K562 (cell line): Measurements from ENCODE around the gene EIF2AK3. TPM values are rescaled to one million over a fixed set of nuclear protein-coding genes. Genes with fewer than 3 reads are reported as not detected.

Experiments
- ATAC-seq: fragments of 200-7000 bp; cut with Tn5 transposase; 3 replicates; pipeline ENCODE4 v1.9.1; 2020; ENCODE audit warnings: moderate library complexity
- BruUV-seq: library from RNA; stranded (reverse); fragments of 400-500 nt; replicated peaks from 2 replicates; lab custom pipeline; 2021; lab: Mats Ljungman, UMichigan
- CTCF ChIA-PET: fragments of 300-600 bp; formaldehyde crosslinking; extraction: SDS; loops from one replicate; lab custom pipeline; 2021; ENCODE audit warnings: low intra/inter-chr PET ratio; lab: Yijun Ruan, JAX
- POLR2A ChIA-PET: fragments of 300-600, 350-650 bp; sonication (Branson Sonifier 250); formaldehyde crosslinking; extraction: SDS; loops from one replicate; lab custom pipeline; 2021; ENCODE audit warnings: antibody characterized with exemption, inconsistent platforms; lab: Yijun Ruan, JAX
- DNase-seq, 4 experiments: peaks; one replicate each; pipeline versions ENCODE4 v3.0.0 to v3.0.0-alpha.2; 2011 to 2018; ENCODE audit warnings: low spot score in 3 of 4, mixed read lengths in 3 of 4; ENCODE audit errors: extremely low read depth in 1 of 4
- FAIRE-seq: peaks from 2 replicates; lab custom pipeline; 2011; peaks lifted over from hg19 to GRCh38; lab: Jason Lieb, UNC
- H2AFZ ChIP-seq: 2 replicates; pipeline ENCODE4 v1.6.0; 2011; ENCODE audit warnings: low read depth, low read length, control low read depth, inconsistent platforms
- H3K27ac ChIP-seq: fragments of 200-600 bp; 3 replicates; pipeline ENCODE4 v1.8.0; 2011; ENCODE audit warnings: low read depth, mild to moderate bottlenecking, control low read depth, inconsistent platforms, low read length, moderate library complexity, mixed read lengths; ENCODE audit errors: extremely low read depth
- H3K27me3 ChIP-seq, 2 experiments: fragments of 300-600 bp in 1 of 2; 2 replicates in 1 of 2; 3 replicates in 1 of 2; pipeline versions ENCODE4 v1.6.0 to v1.8.0; 2011; ENCODE audit warnings: inconsistent platforms in 2 of 2, low read length in 2 of 2, mild to moderate bottlenecking in 1 of 2, mixed read lengths in 1 of 2, moderate library complexity in 1 of 2; ENCODE audit not compliant: control insufficient read depth in 2 of 2, insufficient read depth in 2 of 2
- H3K36me3 ChIP-seq: fragments of 300-600 bp; 3 replicates; pipeline ENCODE4 v1.8.0; 2011; ENCODE audit warnings: mild to moderate bottlenecking, low read length, inconsistent platforms; ENCODE audit not compliant: control insufficient read depth, insufficient read depth
- H3K4me1 ChIP-seq, 2 experiments: fragments of 200-600 bp in 1 of 2; replicated peaks in 1 of 2; 2 replicates in 1 of 2; 3 replicates in 1 of 2; pipeline versions ENCODE4 v1.5.1 to v1.8.0; 2011; ENCODE audit warnings: inconsistent platforms in 2 of 2, low read length in 2 of 2, mild to moderate bottlenecking in 1 of 2, mixed read lengths in 1 of 2, moderate library complexity in 1 of 2; ENCODE audit not compliant: control insufficient read depth in 2 of 2, insufficient read depth in 2 of 2
- H3K4me2 ChIP-seq: 2 replicates; pipeline ENCODE4 v1.6.1; 2011; ENCODE audit warnings: low read length, control low read depth, inconsistent platforms, mixed read lengths; ENCODE audit not compliant: insufficient read depth
- H3K4me3 ChIP-seq: fragments of 200-600 bp; sonication (generic), shearing (Covaris generic); 2 replicates; pipeline ENCODE4 v1.5.1; 2016; ENCODE audit warnings: control low read depth, inconsistent platforms
- H3K79me2 ChIP-seq: fragments of 200-600 bp; 3 replicates; pipeline ENCODE4 v1.8.0; 2011; ENCODE audit warnings: low read length, inconsistent platforms; ENCODE audit not compliant: control insufficient read depth, insufficient read depth
- H3K9ac ChIP-seq, 2 experiments: 2 replicates each; pipeline versions ENCODE4 v1.6.0 to v1.6.1; 2011; ENCODE audit warnings: low read depth in 2 of 2, low read length in 2 of 2, control low read depth in 1 of 2, inconsistent platforms in 1 of 2, mild to moderate bottlenecking in 1 of 2, mixed read lengths in 1 of 2; ENCODE audit not compliant: insufficient read depth in 1 of 2
- H3K9me1 ChIP-seq: one replicate; pipeline ENCODE4 v1.6.0; 2011; ENCODE audit warnings: inconsistent platforms, mild to moderate bottlenecking, low read length, moderate library complexity; ENCODE audit not compliant: control insufficient read depth, insufficient read depth
- H3K9me3 ChIP-seq: replicated peaks from 2 replicates; pipeline ENCODE4 v1.5.1; 2011; ENCODE audit warnings: low read depth, low read length, inconsistent platforms; ENCODE audit not compliant: control insufficient read depth, insufficient read depth
- H4K20me1 ChIP-seq: replicated peaks from 2 replicates; pipeline ENCODE4 v1.6.1; 2011; ENCODE audit warnings: low read length, inconsistent platforms, mixed read lengths; ENCODE audit not compliant: control insufficient read depth, insufficient read depth
- ATF7 ChIP-seq: fragments of 450-650 bp; IDR thresholded peaks from 2 replicates; pipeline ENCODE4 v1.7.1; 2014; ENCODE audit warnings: mild to moderate bottlenecking, moderate library complexity
- FOXP1 ChIP-seq: sonication (generic); formaldehyde crosslinking; IDR thresholded peaks from 2 replicates; pipeline ENCODE4 v1.8.0; 2022; ENCODE audit warnings: mild to moderate bottlenecking, missing genetic modification reagents
- JUNB ChIP-seq: fragments of 450-650 bp; formaldehyde crosslinking; conservative IDR thresholded peaks from 2 replicates; pipeline ENCODE4 v1.4.0; 2020; ENCODE audit warnings: mild to moderate bottlenecking
- KLF1 ChIP-seq: fragments of 450-650 bp; IDR thresholded peaks from 2 replicates; pipeline ENCODE4 v1.6.1; 2016; ENCODE audit warnings: missing genetic modification characterization, missing compliant biosample characterization
- MCM3 ChIP-seq: fragments of 450-650 bp; IDR thresholded peaks from 2 replicates; pipeline ENCODE4 v1.6.1; 2016
- POLR2H ChIP-seq: IDR thresholded peaks from 2 replicates; pipeline ENCODE4 v1.6.1; 2016; ENCODE audit warnings: missing genetic modification characterization, low read depth, mild to moderate bottlenecking, control low read depth, missing compliant biosample characterization, moderate library complexity
- PPARD ChIP-seq: fragments of 250-450 bp; sonication (Bioruptor Pico); IDR thresholded peaks from 2 replicates; pipeline ENCODE4 v1.8.0; 2022; ENCODE audit warnings: inconsistent platforms, mild to moderate bottlenecking, moderate library complexity
- RCOR1 ChIP-seq, 2 experiments: IDR thresholded peaks; 2 replicates each; pipeline ENCODE4 v1.6.1; 2012; ENCODE audit warnings: low read depth in 2 of 2, low read length in 2 of 2, borderline replicate concordance in 1 of 2, improper control_type of control experiment in 1 of 2
- TGIF2 ChIP-seq: sonication (generic); formaldehyde crosslinking; IDR thresholded peaks from 2 replicates; pipeline ENCODE4 v1.8.1; 2022; ENCODE audit warnings: mild to moderate bottlenecking, missing genetic modification reagents, moderate library complexity
- ZNF316 ChIP-seq: fragments of 450-650 bp; IDR thresholded peaks from 2 replicates; pipeline ENCODE4 v1.6.1; 2016
- WGBS: fragments of 100-300 bp; shearing (Covaris generic); methylation state at CpG from one replicate; pipeline ENCODE4 v1.1.6; 2016; ENCODE audit warnings: low coverage, mixed read lengths; ENCODE audit not compliant: insufficient coverage; ENCODE audit errors: missing lambda C conversion rate; 5-methylcytosine and 5-hydroxymethylcytosine counted together
- in situ Hi-C: fragments of 300-500 bp; cut with MboI; formaldehyde crosslinking; loops from 4 replicates; pipeline ENCODE4 v1.15.0; 2018; ENCODE audit warnings: inconsistent platforms, mixed read lengths
- intact Hi-C: fragments of 100-400 bp; cut with micrococcal nuclease; formaldehyde crosslinking; loops from 2 replicates; pipeline ENCODE4 v1.14.2; 2022
- polyA plus RNA-seq, 8 experiments: library from polyadenylated mRNA; depleted of rRNA in 4 of 8; stranded (reverse) in 5 of 8; unstranded in 3 of 8; fragments of >200 nt; fragmentation: Nextera tagmentation in 2 of 8; fragmentation: Illumina TruSeq in 1 of 8; extraction: Ambion mirVana in 2 of 8; extraction: Trizol in 1 of 8; gene quantifications; 2 replicates each; pipeline versions ENCODE4 v1.2.1 to v1.2.3, GENCODE V29; 2011 to 2014; ENCODE audit warnings: inconsistent platforms in 1 of 8, missing spikeins in 1 of 8
- total RNA-seq, 7 experiments: library from RNA; depleted of rRNA in 6 of 7; stranded (reverse); fragments of >200 nt in 6 of 7; fragmentation: Illumina TruSeq in 2 of 7; extraction: Trizol in 2 of 7; gene quantifications; 2 replicates each; pipeline versions ENCODE4 v1.2.1 to v1.2.3, GENCODE V29; 2011 to 2021; ENCODE audit warnings: low replicate concordance in 1 of 7

The EIF2AK3 gene
- total and polyA plus RNA-seq, 9 of the 15 experiments (the other 6 are each of a cell fraction or from before 2014, with no cell fraction given), result 1.7 to 11.6 (median 7.4) TPM

GRCh38 chr2:88521445-88522073 is 105.7 kb downstream of the EIF2AK3 start:
- Histone ChIP-seq H2AFZ (no peak overlapping the region), H3K4me2 (no peak overlapping the region), H4K20me1 (no peaks in the 10 kb centered on the region; the same call in 1 of the 2 replicates), H3K9me3 (no peaks in the 10 kb centered on the region), H3K36me3 (no peaks in the 10 kb centered on the region), H3K27ac (no peak overlapping the region), H3K79me2 (no peaks in the 10 kb centered on the region), H3K9me1 (no peaks in the 10 kb centered on the region), H3K4me3 (no peak overlapping the region), H3K27me3 (peaks cover 8 to 32% of the 10 kb centered on the region in 2 experiments; a peak in 4 of 5 replicates), H3K9ac (no peak overlapping the region), H3K4me1 (no peaks in the 10 kb centered on the region)
- ChIA-PET POLR2A (no interaction called here), CTCF (no interaction called here)
- intact Hi-C loops (no loop called here), in situ Hi-C loops (no loop called here)
- ATAC-seq (no peak), DNase-seq (no peak), FAIRE-seq (no peak)
- no TSS peak for BruUV-seq
- 0% methylated on average over 1 of the region's 2 CpGs for WGBS
- TF ChIP-seq ZNF316 (no peak), TGIF2 (CRISPR knock-in tag) (no peak)

- Histone ChIP-seq H3K4me1 (no peaks in the 10 kb centered on the region), H3K9me3 (no peaks in the 10 kb centered on the region), H3K9ac (no peak overlapping the region; a peak in 1 of 4 replicates), H3K4me3 (no peak overlapping the region), H3K4me2 (no peak overlapping the region), H3K27me3 (peaks cover 9 to 28% of the 10 kb centered on the region in 2 experiments; a peak in 4 of 5 replicates), H4K20me1 (no peaks in the 10 kb centered on the region; the same call in 1 of the 2 replicates), H3K79me2 (no peaks in the 10 kb centered on the region), H3K36me3 (no peaks in the 10 kb centered on the region), H3K9me1 (no peaks in the 10 kb centered on the region), H2AFZ (no peak overlapping the region), H3K27ac (no peak overlapping the region)
- 0% methylated on average over 6 of the region's 6 CpGs for WGBS
- ATAC-seq, result no peak
- no TSS peak for BruUV-seq
- FAIRE-seq, result no peak
- ChIA-PET CTCF (no interaction called here), POLR2A (no interaction called here)
- no peak for DNase-seq
- in situ Hi-C loops, result no loop called here
- TF ChIP-seq RCOR1 (IDR thresholded peaks at IDR 0.05; ENCODE audit: borderline replicate concordance in 1 of 2, low read depth in 2 of 2, low read length in 2 of 2) (no peak), POLR2H (tag) (no peak), ATF7 (no peak), FOXP1 (CRISPR knock-in tag) (no peak), PPARD (CRISPR knock-in tag) (no peak), MCM3 (no peak), KLF1 (tag) (no peak), JUNB (CRISPR knock-in tag) (no peak)
- intact Hi-C loops, result no loop called here
These were observed 109.5 kb downstream of the EIF2AK3 start for GRCh38 chr2:88517759-88518201.
